DND-41 (cell line): ENCODE results near the gene HSPBP1.

ENCODE experiments used
- CTCF ChIP-seq: IDR thresholded peaks from 2 replicates; pipeline ENCODE4 v1.5.1; 2012; ENCODE audit warnings: borderline replicate concordance, low read length, moderate library complexity, mild to moderate bottlenecking; ENCODE audit not compliant: poor library complexity, severe bottlenecking; ENCODE audit errors: extremely low read depth
- EZH2 ChIP-seq: IDR thresholded peaks from 3 replicates; pipeline ENCODE4 v1.6.1; 2012; ENCODE audit warnings: borderline replicate concordance, low read depth, mild to moderate bottlenecking, moderate library complexity, low read length, inconsistent platforms; ENCODE audit not compliant: severe bottlenecking

GRCh38 chr19:55265723-55266386, 14.1 kb downstream of the HSPBP1 start:
- TF ChIP-seq CTCF, result no peak
- no peak for TF ChIP-seq EZH2
